GM21367 (cell line): ENCODE measurements around the gene PLA2G4A.

Source experiments
- ATAC-seq: cut with Tn5 transposase; IDR thresholded peaks from one replicate; pipeline ENCODE4 v1.9.1; 2021; ENCODE audit not compliant: unreplicated experiment

The PLA2G4A gene

GRCh38 chr1:186828611-186829454, at the start of gene PLA2G4A:
Gene PLA2G4A (plus strand): TSS chr1:186828949. CDS start chr1:186854355, 25,406 bp downstream.
- peak; percentile 77 for ATAC-seq

DNA sequence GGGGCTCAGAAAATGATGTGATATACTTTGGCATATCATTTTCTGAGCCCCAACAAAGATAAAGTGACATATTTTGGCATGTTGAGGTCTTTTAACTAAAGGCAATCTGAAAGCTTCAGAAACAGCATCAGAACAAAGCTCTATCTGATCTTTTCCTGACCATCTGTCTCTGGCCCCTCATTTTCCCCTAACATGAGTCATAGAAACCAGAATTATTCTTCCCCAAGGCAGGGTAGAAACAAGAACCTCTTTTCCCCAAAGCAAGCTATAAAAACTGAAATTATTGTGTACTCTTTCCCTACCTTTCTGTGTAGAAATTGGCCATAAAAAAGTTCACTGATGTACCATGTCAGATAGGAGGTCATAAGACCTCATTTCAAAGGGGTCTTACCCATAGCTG, 48.7 kb upstream of the PLA2G4A start:
- ATAC-seq = no peak

DNA sequence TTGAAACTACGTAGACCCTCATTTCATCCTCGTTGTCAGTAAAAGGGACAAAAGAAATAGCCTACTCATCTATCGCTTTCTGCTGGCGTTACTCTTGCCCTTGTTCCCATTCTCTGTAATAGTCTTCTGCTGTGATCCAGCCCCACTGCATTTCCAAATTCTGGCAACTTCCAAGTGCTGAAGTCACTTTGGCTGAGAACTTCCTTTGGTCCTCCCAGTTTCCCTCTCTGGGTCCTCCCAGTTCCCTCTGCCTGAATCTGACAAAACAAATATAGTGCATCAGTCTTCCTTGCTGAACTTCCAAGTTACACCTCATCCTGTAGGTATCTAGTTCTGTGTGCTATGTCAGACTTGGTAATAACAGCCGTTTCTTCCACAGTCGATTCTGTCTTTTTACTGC, 47.0 kb upstream of the PLA2G4A start:
- ATAC-seq = no peak

DNA sequence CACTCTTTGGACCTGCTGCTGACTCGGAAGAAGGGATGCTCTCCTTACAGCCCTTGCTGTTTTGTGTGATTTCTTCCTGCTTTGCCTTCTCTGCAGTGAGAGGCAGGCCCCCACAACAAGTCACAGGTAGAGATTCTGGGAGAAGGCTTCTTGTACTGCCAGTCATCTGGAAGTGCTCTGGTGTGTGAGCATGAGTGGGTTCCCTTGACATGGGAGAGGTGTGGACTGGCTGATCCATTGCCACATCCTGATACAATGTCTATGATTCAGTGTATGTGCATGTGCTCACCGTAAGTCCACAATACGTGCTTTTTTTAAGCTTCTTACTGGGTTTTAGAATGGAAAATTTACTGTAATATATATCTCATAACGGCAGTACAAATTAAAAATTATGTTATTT, 46.0 kb upstream of the PLA2G4A start:
- ATAC-seq = no peak

DNA sequence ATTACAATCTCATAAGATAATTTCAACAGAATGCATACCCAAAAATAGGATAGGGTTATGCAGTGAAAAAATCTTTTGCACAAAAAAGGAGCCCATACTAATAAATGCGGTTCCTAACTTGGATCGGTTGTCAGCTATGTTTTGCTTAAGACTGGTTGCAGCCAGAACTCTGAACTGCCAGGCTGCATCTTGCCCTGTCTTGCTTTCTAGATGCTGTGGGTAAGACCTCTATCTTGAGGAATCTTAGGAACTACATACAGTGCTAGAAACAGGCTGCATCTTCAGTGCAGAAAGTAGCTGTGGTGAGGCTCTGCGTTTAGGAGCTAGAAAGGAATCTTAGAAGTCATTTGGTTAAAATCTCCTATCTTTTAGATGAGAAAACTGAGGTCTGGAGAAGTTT, 45.6 kb upstream of the PLA2G4A start:
- no peak for ATAC-seq

- ATAC-seq = no peak
These were observed 43.2 kb upstream of the PLA2G4A start for GRCh38 chr1:186785503-186785902.

DNA sequence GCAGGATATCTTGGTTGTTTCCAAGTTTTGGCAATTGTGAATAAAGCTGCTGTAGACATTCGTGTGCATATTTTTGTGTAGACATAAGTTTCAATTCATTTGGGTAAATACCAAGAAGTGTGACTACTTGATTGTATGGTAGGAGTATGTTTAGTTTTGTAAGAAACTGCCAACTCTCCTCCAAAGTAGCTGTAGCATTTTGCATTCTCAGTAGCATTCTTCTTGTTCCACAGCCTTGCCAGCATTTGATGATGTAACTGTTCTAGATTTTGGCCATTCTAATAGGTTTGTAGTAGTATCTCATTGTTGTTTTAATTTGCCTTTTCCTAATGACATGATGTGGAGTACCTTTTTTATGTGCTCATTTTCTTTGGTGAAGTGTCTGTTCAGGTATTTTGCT, 38.6 kb upstream of the PLA2G4A start:
- no peak for ATAC-seq

- ATAC-seq = no peak
These were observed 35.7 kb upstream of the PLA2G4A start for GRCh38 chr1:186792870-186793581.

GRCh38 chr1:186793582-186793927, 35.2 kb upstream of the PLA2G4A start:
- no peak for ATAC-seq

DNA sequence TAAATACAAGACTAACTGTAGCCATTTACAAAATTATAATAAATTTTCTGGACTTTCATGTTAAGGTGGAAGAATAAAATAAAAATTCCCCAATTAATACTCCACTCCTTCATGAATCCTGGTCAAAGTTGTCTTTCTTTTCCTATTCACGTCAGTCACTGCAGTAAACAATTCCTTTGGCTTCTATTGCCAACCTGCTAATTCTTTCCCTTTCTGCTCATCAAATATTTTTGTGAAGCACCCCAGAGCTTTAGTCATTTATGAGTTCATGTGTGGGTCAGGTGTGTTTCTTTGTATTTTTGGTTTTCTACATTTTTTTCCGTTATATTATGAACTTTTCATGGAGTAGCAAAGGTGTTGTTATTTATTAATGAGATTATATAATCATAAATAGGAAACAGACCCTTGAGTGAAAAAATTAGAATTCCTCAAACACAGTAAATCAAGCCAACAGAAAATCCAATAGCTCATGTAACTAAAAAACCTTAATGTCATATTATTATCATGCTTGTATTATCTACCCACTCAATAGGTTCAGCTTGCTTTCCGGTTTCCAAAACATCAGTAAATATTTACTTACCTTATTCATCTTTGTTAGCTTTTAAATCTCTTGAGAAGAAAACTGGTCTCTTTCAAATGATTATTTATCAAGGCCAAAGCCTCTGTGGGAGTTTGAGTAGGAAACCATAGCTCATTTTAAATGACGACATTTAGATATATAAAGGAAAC, 29.6 kb upstream of the PLA2G4A start:
- no peak for ATAC-seq

DNA sequence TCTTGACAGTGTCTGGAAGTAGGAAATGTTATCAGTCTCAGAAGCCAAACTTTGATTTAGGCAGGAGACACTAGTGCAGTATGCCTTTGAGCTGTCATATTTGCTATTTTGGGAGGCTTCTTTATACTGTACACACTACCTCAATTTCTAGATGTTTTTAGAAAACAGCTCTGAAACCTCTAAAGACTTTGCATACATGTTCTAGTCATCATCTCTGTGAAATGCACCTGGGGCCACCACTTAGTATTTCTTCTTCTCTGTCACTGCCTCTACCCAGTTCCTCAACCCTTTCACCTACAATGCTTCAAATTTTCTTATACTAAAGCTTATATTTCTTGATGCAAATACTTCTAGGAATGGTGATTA, 29.1 kb upstream of the PLA2G4A start:
- ATAC-seq = peak; percentile 96

DNA sequence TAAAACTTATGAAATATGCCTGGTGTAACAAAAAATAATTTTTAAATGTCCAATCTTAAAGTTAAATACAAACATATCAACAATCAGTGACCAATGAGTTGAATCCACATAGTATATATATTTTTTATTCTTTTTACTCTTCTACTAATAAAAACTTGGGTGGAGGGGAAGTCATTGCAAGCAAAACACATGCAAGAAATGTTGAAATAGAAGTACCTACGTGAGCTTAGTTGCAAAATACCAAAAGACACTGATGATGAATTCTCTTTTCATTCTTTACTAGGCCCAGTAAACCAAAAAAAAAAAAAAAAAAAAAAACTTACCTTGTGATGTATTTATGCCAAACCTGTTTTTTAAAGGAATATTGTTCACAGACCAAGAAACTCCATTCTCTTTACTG, 26.4 kb upstream of the PLA2G4A start:
- ATAC-seq = no peak

GRCh38 chr1:186804679-186805078, 24.1 kb upstream of the PLA2G4A start:
- ATAC-seq = no peak

GRCh38 chr1:186806477-186806876, 22.3 kb upstream of the PLA2G4A start:
- ATAC-seq = no peak

GRCh38 chr1:186807163-186807562, 21.6 kb upstream of the PLA2G4A start:
- ATAC-seq = no peak

GRCh38 chr1:186811892-186812291, 16.9 kb upstream of the PLA2G4A start:
- ATAC-seq = no peak

- no peak for ATAC-seq
These were observed 16.2 kb upstream of the PLA2G4A start for GRCh38 chr1:186812570-186812969.

DNA sequence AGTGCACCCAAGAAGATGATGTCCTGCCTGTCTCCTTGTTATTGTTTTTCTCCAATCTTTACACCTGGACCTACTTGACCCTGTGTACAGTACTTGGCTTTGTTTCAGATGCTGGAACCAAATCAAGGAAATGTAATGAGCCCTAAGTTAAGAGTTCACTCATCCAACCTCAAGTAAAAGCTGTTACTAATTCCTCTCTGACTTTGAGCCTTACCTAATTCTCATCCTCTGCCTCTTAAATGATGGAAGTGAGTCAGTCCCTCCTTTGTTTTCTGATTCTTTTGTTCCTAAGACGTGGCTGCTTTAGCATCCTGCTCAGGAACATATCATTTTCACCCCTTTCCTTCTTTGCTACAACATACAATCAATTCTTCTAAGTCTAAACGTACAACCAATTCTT, 15.3 kb upstream of the PLA2G4A start:
- no peak for ATAC-seq

DNA sequence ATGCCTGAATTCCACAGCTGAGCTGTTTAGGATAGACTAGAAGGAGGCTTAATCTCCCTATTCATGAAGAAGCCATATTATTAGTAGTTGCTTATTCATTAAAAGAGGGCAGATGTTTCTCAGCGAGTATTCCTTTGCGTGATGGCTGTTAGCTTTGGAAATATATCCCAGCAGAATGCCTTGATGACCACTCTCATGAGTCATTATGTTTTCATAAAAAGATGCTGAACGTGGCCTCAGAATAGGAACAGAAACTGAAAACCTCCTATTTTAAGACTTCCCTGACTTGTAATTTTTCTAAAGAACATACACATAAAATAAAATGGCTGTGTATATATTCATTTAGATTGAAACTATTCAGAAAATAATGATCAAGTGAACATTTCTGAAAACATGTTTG, 9.6 kb upstream of the PLA2G4A start:
- peak; percentile 62 for ATAC-seq

GRCh38 chr1:186819563-186819962, 9.2 kb upstream of the PLA2G4A start:
- peak; percentile 29 for ATAC-seq

- ATAC-seq = no peak
These were observed 1.2 kb downstream of the PLA2G4A start for GRCh38 chr1:186829686-186830587.
